Endothelial cell (in vitro differentiated cells): Measurements from ENCODE around the gene PRSS58. TPM values are rescaled to one million over a fixed set of nuclear protein-coding genes. Genes with fewer than 3 reads are reported as not detected.

ENCODE experiments used
- DNase-seq: peaks from one replicate; pipeline ENCODE4 v3.0.0; 2021; ENCODE audit warnings: low spot score
- H3K27ac Mint-ChIP-seq: one replicate; pipeline ENCODE4 v1.8.0; 2021; ENCODE audit warnings: mixed read lengths, inconsistent platforms; ENCODE audit not compliant: unreplicated experiment
- H3K27me3 Mint-ChIP-seq: one replicate; pipeline ENCODE4 v1.8.0; 2021; ENCODE audit warnings: mild to moderate bottlenecking, moderate library complexity, mixed read lengths, inconsistent platforms; ENCODE audit not compliant: unreplicated experiment
- H3K36me3 Mint-ChIP-seq: one replicate; pipeline ENCODE4 v1.8.0; 2021; ENCODE audit warnings: mild to moderate bottlenecking, low read depth, mixed read lengths, inconsistent platforms; ENCODE audit not compliant: unreplicated experiment
- H3K4me1 Mint-ChIP-seq: one replicate; pipeline ENCODE4 v1.8.0; 2021; ENCODE audit warnings: mild to moderate bottlenecking, mixed read lengths, inconsistent platforms; ENCODE audit not compliant: unreplicated experiment
- H3K4me3 Mint-ChIP-seq: one replicate; pipeline ENCODE4 v1.8.0; 2021; ENCODE audit warnings: mild to moderate bottlenecking, mixed read lengths, inconsistent platforms; ENCODE audit not compliant: unreplicated experiment
- H3K9me3 Mint-ChIP-seq: one replicate; pipeline ENCODE4 v1.8.0; 2021; ENCODE audit warnings: mixed read lengths, inconsistent platforms; ENCODE audit not compliant: unreplicated experiment
- total RNA-seq: library from RNA; stranded (reverse); fragmentation: NEBNext Ultra II Directional; extraction: Animal tissue kit (Norgen Biotek cat#: 25700); gene quantifications from one replicate; pipeline ENCODE4 v1.2.1, GENCODE V29; 2021; ENCODE audit not compliant: unreplicated experiment
- TF ChIP-seq, protein P1 (sequence below): fragments of 200-600 bp; sonication (generic); IDR thresholded peaks from one replicate; pipeline ENCODE4 v1.5.0; 2021; ENCODE audit warnings: antibody characterized with exemption; ENCODE audit not compliant: unreplicated experiment

Gene PRSS58
- total RNA-seq, 1 donor from 2014 or later = not detected

- no peak for DNase-seq
- H3K4me1 Mint-ChIP-seq = no peaks in the 10 kb centered on the region
- no peaks in the 10 kb centered on the region for H3K36me3 Mint-ChIP-seq
- H3K27me3 Mint-ChIP-seq = no peaks in the 10 kb centered on the region
- TF ChIP-seq, protein P1, sequence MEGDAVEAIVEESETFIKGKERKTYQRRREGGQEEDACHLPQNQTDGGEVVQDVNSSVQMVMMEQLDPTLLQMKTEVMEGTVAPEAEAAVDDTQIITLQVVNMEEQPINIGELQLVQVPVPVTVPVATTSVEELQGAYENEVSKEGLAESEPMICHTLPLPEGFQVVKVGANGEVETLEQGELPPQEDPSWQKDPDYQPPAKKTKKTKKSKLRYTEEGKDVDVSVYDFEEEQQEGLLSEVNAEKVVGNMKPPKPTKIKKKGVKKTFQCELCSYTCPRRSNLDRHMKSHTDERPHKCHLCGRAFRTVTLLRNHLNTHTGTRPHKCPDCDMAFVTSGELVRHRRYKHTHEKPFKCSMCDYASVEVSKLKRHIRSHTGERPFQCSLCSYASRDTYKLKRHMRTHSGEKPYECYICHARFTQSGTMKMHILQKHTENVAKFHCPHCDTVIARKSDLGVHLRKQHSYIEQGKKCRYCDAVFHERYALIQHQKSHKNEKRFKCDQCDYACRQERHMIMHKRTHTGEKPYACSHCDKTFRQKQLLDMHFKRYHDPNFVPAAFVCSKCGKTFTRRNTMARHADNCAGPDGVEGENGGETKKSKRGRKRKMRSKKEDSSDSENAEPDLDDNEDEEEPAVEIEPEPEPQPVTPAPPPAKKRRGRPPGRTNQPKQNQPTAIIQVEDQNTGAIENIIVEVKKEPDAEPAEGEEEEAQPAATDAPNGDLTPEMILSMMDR = no peak
- H3K4me3 Mint-ChIP-seq = no peak overlapping the region
- no peaks in the 10 kb centered on the region for H3K9me3 Mint-ChIP-seq
- no peak overlapping the region for H3K27ac Mint-ChIP-seq
Observed at GRCh38 chr7:142249918-142250317, 7.9 kb downstream of the PRSS58 start.

DNA sequence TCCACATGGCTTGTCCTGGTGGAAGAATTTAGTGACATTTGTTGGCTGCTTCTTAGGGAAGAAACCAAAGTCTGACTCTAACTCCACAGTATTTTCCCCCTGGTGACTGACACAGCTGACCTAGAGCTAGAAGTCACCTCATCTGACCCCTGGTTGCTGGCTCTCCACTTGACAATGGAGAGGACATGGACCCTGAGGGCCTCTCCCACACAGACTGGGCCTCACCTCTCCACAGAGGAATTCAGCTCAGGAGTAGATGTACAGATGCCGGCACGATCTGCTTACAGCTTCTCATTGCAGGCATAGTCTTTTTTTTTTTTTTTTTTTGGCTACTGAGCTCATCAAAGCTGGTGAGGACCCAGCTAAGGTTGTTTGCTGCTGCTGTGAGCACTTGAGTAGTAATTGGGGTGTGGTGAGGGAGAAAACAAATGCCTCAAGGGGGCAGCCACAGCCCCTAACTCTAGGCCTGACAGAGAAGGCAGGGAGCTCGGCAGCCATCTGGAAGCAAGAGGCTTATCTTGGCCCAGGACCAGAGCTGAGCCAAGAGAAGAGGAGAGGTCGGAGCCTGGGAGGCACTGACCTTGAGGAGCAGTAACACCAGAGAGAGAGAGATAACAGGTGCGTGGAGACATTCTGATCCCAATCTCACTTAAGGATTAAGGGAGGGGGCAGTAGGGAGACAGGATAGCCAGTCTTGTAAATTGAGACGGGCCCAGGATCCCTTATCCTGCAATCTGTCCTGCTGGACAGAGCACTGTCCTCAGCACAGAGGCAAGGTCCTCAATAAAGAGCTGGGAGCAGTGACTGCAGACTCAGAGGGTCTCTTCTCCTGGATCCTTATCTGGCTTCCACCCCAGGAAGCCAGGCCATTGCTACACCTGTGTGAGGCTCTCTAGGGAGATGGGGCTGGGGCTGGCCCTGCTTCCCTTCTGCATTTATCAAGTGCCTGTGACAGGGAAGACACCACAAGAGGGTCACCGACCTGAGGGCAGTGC, 9.4 kb downstream of the PRSS58 start:
- no peak overlapping the region for H3K27ac Mint-ChIP-seq
- H3K4me3 Mint-ChIP-seq = no peak overlapping the region
- H3K4me1 Mint-ChIP-seq = no peaks in the 10 kb centered on the region
- no peaks in the 10 kb centered on the region for H3K36me3 Mint-ChIP-seq
- DNase-seq = no peak
- TF ChIP-seq, protein P1 = no peak
- no peaks in the 10 kb centered on the region for H3K27me3 Mint-ChIP-seq
- no peaks in the 10 kb centered on the region for H3K9me3 Mint-ChIP-seq

- TF ChIP-seq, protein P1 = no peak
- H3K36me3 Mint-ChIP-seq = no peaks in the 10 kb centered on the region
- no peak overlapping the region for H3K27ac Mint-ChIP-seq
- peaks cover 7% of the 10 kb centered on the region for H3K4me1 Mint-ChIP-seq
- H3K4me3 Mint-ChIP-seq = no peak overlapping the region
- no peak for DNase-seq
- no peaks in the 10 kb centered on the region for H3K27me3 Mint-ChIP-seq
- H3K9me3 Mint-ChIP-seq = no peaks in the 10 kb centered on the region
Observed at GRCh38 chr7:142243823-142244222, 14.0 kb downstream of the PRSS58 start.

DNA sequence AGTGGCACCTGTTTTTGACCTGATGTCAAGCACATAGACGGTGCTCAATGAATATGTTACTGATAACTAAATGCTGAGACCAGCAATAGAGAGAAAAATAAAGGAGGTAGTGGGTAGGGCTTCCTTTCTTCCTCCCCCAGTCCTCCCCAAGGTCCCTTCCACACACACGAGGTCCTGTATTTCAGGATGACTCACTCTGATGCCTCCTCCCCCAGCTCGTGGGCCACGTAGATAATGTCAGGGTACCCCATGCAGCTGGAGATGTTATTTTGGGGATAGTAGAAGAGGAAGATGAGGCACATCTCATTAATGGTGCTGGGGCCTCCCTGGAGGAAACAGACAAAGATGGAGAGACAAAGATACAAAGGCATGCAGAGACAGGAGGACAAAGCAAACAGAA, 17.3 kb downstream of the PRSS58 start:
- TF ChIP-seq, protein P1 = no peak
- Mint-ChIP-seq H3K27ac (no peak overlapping the region), H3K9me3 (no peaks in the 10 kb centered on the region), H3K36me3 (no peaks in the 10 kb centered on the region), H3K4me1 (peaks cover 7% of the 10 kb centered on the region), H3K4me3 (no peak overlapping the region), H3K27me3 (no peaks in the 10 kb centered on the region)
- DNase-seq = no peak

- Mint-ChIP-seq H3K36me3 (no peaks in the 10 kb centered on the region), H3K4me3 (no peak overlapping the region), H3K9me3 (no peaks in the 10 kb centered on the region), H3K27me3 (no peaks in the 10 kb centered on the region), H3K4me1 (no peaks in the 10 kb centered on the region), H3K27ac (no peak overlapping the region)
- peak; percentile 45 for DNase-seq
- TF ChIP-seq, protein P1 = no peak
Observed at GRCh38 chr7:142231716-142232115, 26.1 kb downstream of the PRSS58 start.
